Measurements from ENCODE around the gene DMRT2. TPM values are rescaled to one million over a fixed set of nuclear protein-coding genes. Genes with fewer than 3 reads are reported as not detected.

The DMRT2 gene
- total RNA-seq, 1 experiment from 2014 or later, result not detected

DNA sequence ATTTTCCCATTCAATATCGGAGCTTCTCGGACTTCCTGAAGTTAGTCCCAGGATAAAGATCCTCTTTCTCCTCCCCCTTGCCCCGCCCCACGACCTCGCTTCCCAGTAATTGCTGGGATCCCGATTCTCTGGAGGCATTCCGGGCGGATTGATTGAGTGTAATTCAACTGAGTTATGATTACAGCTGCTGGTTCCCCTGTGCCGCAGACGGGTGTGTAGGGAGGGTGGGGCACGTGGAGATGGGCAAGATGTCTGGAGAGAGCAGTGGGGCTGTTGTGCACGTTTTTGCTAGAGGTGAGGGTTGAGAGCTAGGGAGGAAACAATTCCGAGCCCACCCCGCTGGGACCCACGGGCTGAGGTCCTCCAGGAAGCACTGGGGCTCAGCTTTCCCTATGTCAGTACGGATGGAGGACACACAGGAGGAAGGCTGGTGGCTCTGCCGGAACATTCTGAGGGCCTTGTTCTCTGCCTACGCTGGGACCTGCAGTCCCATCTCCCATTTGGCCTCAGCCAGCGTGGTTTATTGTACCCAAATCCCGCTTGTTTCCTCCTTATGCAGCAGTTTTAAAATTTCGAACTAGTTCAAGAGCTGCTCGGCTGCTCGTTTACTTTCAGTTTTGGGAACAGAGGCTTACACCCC, 2.4 kb upstream of the DMRT2 start:
- DNase-seq (ENCODE audit: low read depth), result peak; percentile 41

DNA sequence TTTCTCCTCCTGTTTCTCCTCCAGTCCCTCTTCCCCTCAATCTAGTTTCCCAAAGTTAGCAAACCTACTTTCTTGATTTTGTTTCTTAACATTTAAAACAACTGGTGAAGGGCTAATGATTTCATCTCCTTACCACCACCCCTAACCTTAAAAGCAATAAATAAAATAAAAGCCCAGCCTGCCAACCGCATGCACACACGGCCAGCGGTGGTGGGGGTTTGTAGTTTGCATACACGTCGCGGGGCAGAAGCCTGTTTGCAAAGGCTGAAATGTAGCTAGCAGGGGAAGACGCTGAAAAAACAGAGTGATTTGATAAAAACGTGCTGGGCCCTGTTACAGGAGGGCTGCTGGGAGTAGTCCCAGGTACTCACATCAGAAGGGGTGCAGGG, 1.9 kb upstream of the DMRT2 start:
- DNase-seq (ENCODE audit: low read depth), result no peak

DNA sequence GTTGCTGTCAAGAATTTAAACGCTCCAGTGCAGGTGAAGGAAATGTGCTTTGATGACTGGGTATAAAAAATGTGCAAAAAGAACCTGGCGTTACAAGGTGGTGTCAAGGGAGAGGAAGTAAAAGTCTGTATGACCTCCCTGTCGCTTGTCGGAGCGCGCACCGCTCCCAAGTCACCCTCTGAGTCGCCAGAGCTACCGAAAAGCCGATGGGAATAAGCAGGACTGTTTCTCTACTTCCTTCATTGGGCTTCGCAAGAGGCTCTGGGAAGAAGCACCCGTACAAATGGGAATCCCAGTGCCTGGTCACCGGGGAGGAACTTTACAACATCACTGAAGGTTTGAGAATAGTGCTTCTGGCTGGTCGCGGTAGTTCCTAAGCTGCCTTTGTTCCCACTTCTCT, 1.3 kb upstream of the DMRT2 start:
- no peak for DNase-seq (ENCODE audit: low read depth)

- DNase-seq (ENCODE audit: low read depth), result no peak
Measured at GRCh38 chr9:1049641-1050040, 516 bp upstream of the DMRT2 start.

DNA sequence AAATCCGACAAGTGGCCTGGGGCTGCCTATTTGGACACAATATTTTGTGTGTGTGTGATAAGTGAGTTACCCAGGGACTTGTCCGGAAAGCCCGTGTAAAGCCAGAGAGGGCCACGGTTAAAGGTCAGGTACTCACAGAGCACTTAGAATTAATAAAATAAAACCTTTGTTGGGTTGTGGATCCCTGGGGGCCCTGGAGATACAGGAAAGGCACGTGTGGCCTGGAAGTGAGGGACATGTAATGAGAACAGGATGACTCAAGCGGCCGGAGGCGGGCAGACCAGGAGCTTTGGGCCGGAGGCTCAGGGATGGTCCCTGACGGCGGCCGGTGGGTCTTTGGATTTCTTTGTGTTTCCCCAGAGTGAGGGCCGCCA, 1.0 kb downstream of the DMRT2 start:
- DNase-seq (ENCODE audit: low read depth), result no peak

DNA sequence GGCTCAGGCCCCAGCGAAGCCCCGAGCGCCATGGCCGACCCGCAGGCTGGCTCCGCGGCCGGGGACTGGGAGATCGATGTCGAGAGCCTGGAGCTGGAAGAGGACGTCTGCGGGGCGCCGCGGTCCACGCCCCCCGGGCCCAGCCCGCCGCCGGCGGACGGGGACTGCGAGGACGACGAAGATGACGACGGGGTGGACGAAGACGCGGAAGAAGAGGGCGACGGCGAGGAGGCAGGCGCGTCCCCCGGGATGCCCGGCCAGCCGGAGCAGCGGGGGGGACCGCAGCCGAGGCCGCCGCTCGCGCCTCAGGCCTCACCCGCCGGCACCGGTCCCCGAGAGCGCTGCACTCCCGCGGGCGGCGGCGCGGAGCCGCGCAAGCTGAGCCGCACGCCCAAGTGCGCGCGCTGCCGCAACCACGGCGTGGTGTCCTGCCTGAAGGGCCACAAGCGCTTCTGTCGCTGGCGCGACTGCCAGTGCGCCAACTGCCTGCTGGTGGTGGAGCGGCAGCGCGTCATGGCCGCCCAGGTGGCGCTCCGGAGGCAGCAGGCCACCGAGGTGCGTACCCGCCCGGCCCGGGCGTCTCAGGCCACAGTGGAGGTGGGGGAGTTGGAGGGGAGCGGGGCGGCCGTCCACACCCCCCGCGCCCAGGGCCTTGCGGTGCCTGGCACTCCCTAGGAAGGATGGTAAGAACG, 1.6 kb downstream of the DMRT2 start:
- DNase-seq (ENCODE audit: low read depth), result no peak

DNA sequence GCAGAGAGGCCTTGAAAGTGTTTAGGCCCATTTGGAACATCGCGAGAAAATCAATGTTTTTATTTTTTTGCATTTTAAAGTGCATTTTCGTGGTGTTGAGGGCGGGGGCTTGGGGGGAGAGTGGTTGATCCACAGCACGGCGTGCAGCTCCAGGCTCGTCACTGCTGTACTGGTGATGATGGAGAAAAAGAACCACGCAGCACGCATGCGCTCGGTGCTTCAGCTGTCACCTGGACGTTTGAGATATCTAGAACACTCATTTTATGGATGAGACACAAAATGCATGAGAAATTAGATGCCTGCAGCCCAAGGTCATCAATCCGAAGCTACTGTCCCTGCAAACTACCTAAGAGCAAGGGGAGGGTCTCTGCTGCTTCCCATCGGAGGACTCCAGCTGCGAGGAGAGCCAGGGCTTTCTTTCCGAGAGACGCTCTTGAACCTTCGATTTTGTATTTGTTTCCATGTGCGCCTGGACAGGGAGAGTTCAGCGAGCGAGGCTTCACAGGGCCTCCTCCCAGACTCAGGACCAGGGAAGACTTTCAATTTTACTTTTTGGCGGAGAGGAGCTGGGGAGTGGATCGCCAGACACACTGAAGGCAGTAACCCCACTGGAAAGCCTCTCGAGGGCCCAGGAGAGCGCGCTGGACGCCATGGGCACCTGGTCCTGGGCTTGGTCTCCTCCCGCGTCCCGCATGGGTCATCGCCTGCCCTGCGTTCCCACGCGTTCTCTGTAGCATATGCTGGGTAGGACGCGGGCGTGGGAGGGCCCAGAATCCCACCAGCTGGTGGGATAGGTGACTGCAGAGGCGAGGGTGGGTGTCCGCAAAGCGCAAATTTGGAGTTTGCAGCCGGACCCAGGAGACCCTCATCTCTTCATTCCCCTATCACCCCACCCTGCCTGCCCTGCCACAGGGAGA, 2.5 kb downstream of the DMRT2 start:
- DNase-seq (ENCODE audit: low read depth), result no peak

DNA sequence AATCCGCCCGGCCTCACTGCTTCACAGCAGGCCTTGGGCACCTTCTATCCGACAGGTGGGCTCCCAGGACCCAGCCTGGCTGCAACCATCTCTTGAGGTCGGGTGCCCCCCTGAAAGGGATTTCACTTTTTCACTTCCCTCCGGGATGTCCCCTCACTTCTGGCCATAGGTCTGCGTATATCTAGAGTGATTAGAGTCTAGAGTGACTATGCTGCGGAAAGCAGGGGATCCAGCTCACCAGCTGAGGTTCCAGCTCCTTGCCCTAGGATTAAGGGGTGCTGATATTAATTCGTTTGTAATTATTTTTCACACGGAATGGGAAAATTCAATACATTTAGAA, 3.1 kb downstream of the DMRT2 start:
- no peak for DNase-seq (ENCODE audit: low read depth)

- DNase-seq (ENCODE audit: low read depth), result no peak
Measured at GRCh38 chr9:1053986-1054425, 3.8 kb downstream of the DMRT2 start.

- peak; percentile 72 for DNase-seq (ENCODE audit: low read depth)
Measured at GRCh38 chr9:1055166-1055565, 5.0 kb downstream of the DMRT2 start.

GRCh38 chr9:1057910-1058309, 7.8 kb downstream of the DMRT2 start:
- DNase-seq (ENCODE audit: low read depth), result peak; percentile 70

DNA sequence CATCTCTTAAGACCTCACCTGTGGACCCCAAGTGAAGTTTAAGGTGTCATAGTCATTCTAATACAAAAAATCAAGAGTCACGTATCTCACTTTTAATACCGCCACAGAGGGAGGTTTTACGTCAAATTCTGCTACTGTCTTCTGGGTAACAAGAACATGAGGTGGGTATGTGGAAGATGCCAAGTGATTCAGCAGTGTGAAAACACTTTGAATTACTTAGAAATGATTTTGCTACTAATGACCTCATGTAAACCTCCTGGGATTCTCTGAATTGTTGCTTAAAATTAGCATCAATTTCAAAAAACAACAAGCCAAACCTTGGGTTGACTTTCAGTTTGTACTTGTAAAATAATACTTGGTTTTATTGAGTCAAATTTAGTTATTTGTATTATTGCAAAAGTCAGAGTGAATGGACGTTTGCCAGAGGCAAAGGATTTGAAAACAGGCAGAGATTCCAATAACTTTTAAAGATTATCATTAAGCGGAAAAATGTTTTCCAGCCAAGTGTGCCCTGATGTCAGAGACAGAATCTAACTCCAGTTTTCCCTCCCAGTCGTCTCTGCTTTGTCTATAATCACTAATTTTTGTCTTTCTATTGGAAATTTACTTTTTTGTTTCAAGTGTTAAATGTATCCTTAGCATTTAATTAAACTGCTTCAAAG, 8.8 kb downstream of the DMRT2 start:
- no peak for DNase-seq (ENCODE audit: low read depth)

DNA sequence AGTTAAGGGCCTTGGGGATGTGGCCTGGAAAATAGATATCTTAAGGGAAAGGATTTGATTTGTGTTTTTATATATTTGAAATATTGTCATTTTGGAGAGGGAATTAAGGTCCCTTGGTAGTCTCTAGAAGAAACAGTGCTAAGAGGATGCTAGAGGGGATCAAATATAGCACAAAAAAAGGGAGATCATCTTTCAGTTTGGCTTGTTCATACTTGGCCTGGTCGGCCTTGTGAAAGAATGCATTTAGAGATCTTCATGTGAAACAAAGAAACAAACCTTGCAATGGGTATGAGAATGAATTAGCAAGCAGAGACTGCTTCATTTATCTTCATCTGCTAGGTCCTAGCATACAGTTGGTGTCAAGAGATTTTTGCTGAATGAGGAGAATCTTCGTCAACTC, 15.0 kb downstream of the DMRT2 start:
- DNase-seq (ENCODE audit: low read depth), result no peak

DNA sequence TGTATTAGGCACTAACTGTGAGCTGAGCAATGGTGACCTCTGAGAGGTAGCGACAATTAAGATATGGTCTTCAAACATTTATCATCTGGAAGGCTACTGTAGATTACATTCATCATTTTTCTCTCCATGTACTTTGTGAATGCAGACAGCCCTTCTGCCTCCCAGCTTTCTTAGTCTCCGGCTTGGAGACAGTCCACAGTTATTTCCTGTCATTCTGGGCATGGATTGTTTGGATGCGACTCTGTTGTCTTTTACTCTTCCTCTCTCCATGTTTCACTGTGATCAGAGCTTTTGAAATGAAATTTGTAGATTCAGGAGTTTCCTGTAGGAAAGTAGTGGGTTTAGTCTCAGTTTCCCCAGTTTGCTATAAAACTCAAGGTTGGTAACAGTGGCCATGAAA, 20.5 kb downstream of the DMRT2 start:
- DNase-seq (ENCODE audit: low read depth), result no peak

- no peak for DNase-seq (ENCODE audit: low read depth)
Measured at GRCh38 chr9:1071730-1072129, 21.6 kb downstream of the DMRT2 start.

GRCh38 chr9:1073497-1073896, 23.3 kb downstream of the DMRT2 start:
- no peak for DNase-seq (ENCODE audit: low read depth)

DNA sequence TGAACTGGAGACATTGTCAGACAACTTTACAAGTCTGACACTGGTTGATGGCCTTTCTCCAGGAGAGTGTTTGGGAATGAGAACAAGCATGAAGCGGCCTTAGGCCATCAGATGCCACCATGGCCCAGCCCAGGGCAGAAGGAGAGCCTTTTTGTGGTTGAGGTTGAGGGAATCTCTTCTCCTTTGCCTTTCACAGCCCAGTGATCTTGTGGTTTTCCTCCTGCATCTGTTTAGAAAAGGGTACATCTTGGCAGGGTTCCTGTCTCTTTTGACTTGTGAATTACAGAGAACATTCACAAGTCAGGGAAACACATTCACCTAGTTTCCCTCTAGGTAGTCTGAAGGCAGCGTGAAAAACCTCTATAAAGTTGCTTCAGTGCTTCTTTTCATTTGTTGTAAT, 27.5 kb downstream of the DMRT2 start:
- DNase-seq (ENCODE audit: low read depth), result peak; percentile 24

GRCh38 chr9:1083325-1083913, 33.3 kb downstream of the DMRT2 start:
- DNase-seq (ENCODE audit: low read depth), result peak; percentile 62

DNA sequence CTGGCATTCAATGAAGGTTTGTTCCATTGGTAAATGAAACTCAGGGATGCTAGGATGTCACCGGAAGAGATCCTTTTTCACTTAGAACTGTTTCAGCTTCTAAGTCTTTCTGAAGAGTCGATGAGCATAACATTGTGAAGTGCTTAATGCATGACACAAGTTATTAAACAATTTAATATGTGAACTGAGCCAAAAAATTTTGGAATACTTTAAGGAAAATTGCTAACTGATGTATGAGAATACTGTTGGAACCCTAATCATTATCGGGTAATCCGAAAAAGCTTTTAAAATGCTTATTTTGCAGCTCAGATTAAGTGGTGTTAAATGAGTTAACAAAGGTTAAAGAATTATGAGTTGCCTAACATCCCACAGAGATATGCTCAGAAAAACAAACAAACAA, 34.9 kb downstream of the DMRT2 start:
- DNase-seq (ENCODE audit: low read depth), result no peak

DNA sequence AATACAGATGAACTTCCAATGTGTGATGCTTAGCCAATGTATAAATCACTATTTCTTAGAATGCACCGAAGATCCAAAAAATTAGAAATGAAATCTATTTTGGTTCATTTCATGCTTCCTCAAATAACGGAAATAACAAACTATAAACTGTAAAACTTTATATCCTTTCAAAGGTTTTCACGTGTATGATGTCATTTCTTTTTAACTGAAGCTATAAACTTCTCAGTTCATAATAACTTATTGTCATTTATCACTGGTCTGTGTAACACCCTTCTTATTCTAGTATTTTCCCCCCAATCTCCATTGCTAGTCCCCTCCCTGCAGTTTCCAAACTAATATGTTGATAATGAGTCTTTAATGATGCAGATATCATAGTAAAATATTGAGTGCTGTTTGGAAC, 36.4 kb downstream of the DMRT2 start:
- DNase-seq (ENCODE audit: low read depth), result no peak

DNA sequence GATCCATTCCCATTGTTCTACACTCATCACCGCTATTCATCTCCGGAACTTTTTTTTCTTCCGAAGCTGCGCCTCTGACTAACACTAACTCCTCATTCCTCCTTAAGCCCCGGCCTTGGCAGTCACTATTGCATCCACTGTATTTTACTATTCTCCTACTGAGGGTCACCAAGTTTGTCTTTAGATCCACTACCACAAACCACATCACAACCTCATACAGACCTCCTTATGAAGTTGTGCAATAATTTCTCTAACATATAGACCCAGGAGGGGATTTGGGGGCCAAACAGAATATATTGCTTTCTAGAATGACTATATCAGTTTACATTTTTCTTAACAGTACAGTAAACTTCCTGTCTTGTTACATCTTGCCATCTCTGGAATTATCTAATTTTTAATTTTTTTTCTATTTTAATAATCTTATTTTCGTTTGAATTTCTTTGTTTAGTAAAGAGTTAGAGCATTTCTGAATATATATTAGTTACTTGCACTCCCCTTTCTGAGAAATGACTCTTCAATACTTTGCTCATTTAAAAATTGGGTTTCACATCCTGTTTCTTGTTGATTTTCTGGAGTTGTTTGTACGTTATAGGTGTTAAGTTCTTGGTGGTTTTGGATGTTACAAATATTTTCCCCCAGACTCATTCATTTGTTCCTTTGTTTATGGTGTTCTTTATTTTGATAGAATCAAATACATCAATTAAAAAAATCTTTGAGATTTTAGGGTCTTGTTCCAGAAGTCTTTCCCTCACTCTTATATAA, 37.1 kb downstream of the DMRT2 start:
- DNase-seq (ENCODE audit: low read depth), result no peak

Measured in M059J (cell line).